AG04449 (cell line): Measurements from ENCODE around the gene ANLN.
"Not testable (repeated sequence)": the region's sequence is repeated elsewhere in the genome, so short reads cannot be mapped to it uniquely, and the experiment has no call there.

Experiments used
- CTCF ChIA-PET: fragments of 350-600 bp; formaldehyde crosslinking; extraction: SDS; loops from one replicate; lab custom pipeline; 2021; ENCODE audit warnings: antibody characterized with exemption; lab: Yijun Ruan, JAX
- POLR2A ChIA-PET: fragments of 400-600, 350-600 bp; formaldehyde crosslinking; extraction: SDS; loops from one replicate; lab custom pipeline; 2020; ENCODE audit warnings: antibody characterized with exemption, inconsistent platforms; lab: Yijun Ruan, JAX
- DNase-seq: peaks from one replicate; pipeline ENCODE4 v3.0.0-alpha.2; 2010; ENCODE audit warnings: low read depth, low spot score
- H3K4me3 ChIP-seq: 2 replicates; pipeline ENCODE4 v1.5.1; 2011; ENCODE audit warnings: low read depth, mild to moderate bottlenecking, control low read depth, low read length
- CTCF ChIP-seq: IDR thresholded peaks from one replicate; pipeline ENCODE4 v1.5.1; 2011; ENCODE audit warnings: mild to moderate bottlenecking, moderate library complexity, low read length, control low read depth, inconsistent platforms; ENCODE audit not compliant: insufficient read depth; ENCODE audit errors: missing control alignments

The ANLN gene

GRCh38 chr7:36456548-36456947 is 66.9 kb downstream of the ANLN start:
- H3K4me3 ChIP-seq, result no peak overlapping the region
- ChIA-PET POLR2A (no interaction called here), CTCF (interaction anchor here (1.0 to 4.9 kb wide), 4 partner anchors 15 to 745 kb away, joined by 3 to 27 read pairs (median 6); no protein-coding TSS in a partner anchor)
- no peak for DNase-seq
- TF ChIP-seq CTCF, result no peak

- ChIA-PET CTCF (no interaction called here), POLR2A (no interaction called here)
- no peak for DNase-seq
These were observed 69.7 kb downstream of the ANLN start for GRCh38 chr7:36459236-36459960.

GRCh38 chr7:36460811-36461429 is 71.3 kb downstream of the ANLN start:
- no peak for TF ChIP-seq CTCF
- CTCF ChIA-PET, result interaction anchor here (0.9 to 1.6 kb wide), 2 partner anchors 12 to 20 kb away, joined by 3 to 7 read pairs; no protein-coding TSS in a partner anchor
- POLR2A ChIA-PET, result no interaction called here
- DNase-seq, result no peak
- H3K4me3 ChIP-seq, result no peak overlapping the region

More at GRCh38 chr7:36459236-36459960, 69.7 kb downstream of the ANLN start:
- no peak for TF ChIP-seq CTCF
- H3K4me3 ChIP-seq, result no peak overlapping the region

- POLR2A ChIA-PET, result no interaction called here
- DNase-seq, result no peak
- CTCF ChIA-PET, result no interaction called here
- TF ChIP-seq CTCF, result no peak
- H3K4me3 ChIP-seq, result no peak overlapping the region
These were observed 73.0 kb downstream of the ANLN start for GRCh38 chr7:36462551-36463137.

- CTCF ChIA-PET, result interaction anchor here (1.6 kb wide), 1 partner anchor 9 kb away, joined by 5 read pairs; no protein-coding TSS in a partner anchor
- H3K4me3 ChIP-seq, result no peak overlapping the region
- no peak for DNase-seq
- no peak for TF ChIP-seq CTCF
- POLR2A ChIA-PET, result interaction anchor here (0.7 kb wide), 1 partner anchor 769 kb away, joined by 3 read pairs; the partner anchor contains the start of gene HERPUD2
These were observed 74.6 kb downstream of the ANLN start for GRCh38 chr7:36464271-36464670.

GRCh38 chr7:36466001-36466400 is 76.3 kb downstream of the ANLN start:
- H3K4me3 ChIP-seq, DNase-seq, POLR2A ChIA-PET: not testable (repeated sequence)
- CTCF ChIA-PET, result interaction anchor here (1.4 kb wide), 1 partner anchor 25 kb away, joined by 3 read pairs; no protein-coding TSS in a partner anchor
